ENCODE results near the gene SPTY2D1.

GRCh38 chr11:18564149-18564548 lies 70.0 kb downstream of the SPTY2D1 start:
- TF ChIP-seq CTCF (IDR thresholded peaks at IDR 0.05; ENCODE audit: insufficient read depth, low read length) = no peak
- TF ChIP-seq REST (IDR thresholded peaks at IDR 0.05; ENCODE audit: insufficient replicate concordance, low read depth) = no peak
- TF ChIP-seq GABPA (IDR thresholded peaks at IDR 0.05; ENCODE audit: low read depth) = no peak

Measured in HL-60 (cell line).